Stimulated activated CD8-positive, alpha-beta memory T cell treated with anti-CD3 and anti-CD28 coated beads, Interleukin-4, amount 100 ng/mL, for 48 hours (primary cell): Measurements from ENCODE around the gene DCLK1.

Experiments
- DNase-seq: peaks from one replicate; pipeline ENCODE4 v3.0.0-alpha.2; 2020

The DCLK1 gene

GRCh38 chr13:35930665-35931631 is 200.2 kb downstream of the DCLK1 start:
- DNase-seq = no peak

- DNase-seq = no peak
These were observed 203.6 kb downstream of the DCLK1 start for GRCh38 chr13:35927567-35928021.

- no peak for DNase-seq
These were observed 204.2 kb downstream of the DCLK1 start for GRCh38 chr13:35926859-35927530.

- DNase-seq = no peak
These were observed 205.5 kb downstream of the DCLK1 start for GRCh38 chr13:35925669-35926068.

- DNase-seq = no peak
These were observed 207.8 kb downstream of the DCLK1 start for GRCh38 chr13:35923347-35923746.

GRCh38 chr13:35920816-35921215 is 210.4 kb downstream of the DCLK1 start:
- DNase-seq = no peak

GRCh38 chr13:35917942-35918645 is 213.1 kb downstream of the DCLK1 start:
- DNase-seq = no peak

- no peak for DNase-seq
These were observed 213.8 kb downstream of the DCLK1 start for GRCh38 chr13:35917252-35917941.

GRCh38 chr13:35916146-35916545 is 215.0 kb downstream of the DCLK1 start:
- no peak for DNase-seq

GRCh38 chr13:35914662-35915061 is 216.5 kb downstream of the DCLK1 start:
- no peak for DNase-seq

- no peak for DNase-seq
These were observed 218.3 kb downstream of the DCLK1 start for GRCh38 chr13:35912841-35913240.

GRCh38 chr13:35909837-35910540 is 221.2 kb downstream of the DCLK1 start:
- DNase-seq = no peak

GRCh38 chr13:35909091-35909490 is 222.1 kb downstream of the DCLK1 start:
- no peak for DNase-seq

GRCh38 chr13:35908226-35908625 is 223.0 kb downstream of the DCLK1 start:
- no peak for DNase-seq

GRCh38 chr13:35906636-35907035 is 224.5 kb downstream of the DCLK1 start:
- DNase-seq = no peak

GRCh38 chr13:35903075-35903474 is 228.1 kb downstream of the DCLK1 start:
- no peak for DNase-seq

GRCh38 chr13:35898041-35898440 is 233.1 kb downstream of the DCLK1 start:
- DNase-seq = no peak

GRCh38 chr13:35894636-35895035 is 236.5 kb downstream of the DCLK1 start:
- no peak for DNase-seq

- DNase-seq = no peak
These were observed 238.1 kb downstream of the DCLK1 start for GRCh38 chr13:35892837-35893814.

GRCh38 chr13:35891507-35892441 is 239.4 kb downstream of the DCLK1 start:
- DNase-seq = no peak
